Mammary epithelial cell (primary cell): ENCODE results near the gene HIGD2B.
"Not testable (repeated sequence)": the region's sequence is repeated elsewhere in the genome, so short reads cannot be mapped to it uniquely, and the experiment has no call there.

Experiments used
- EZH2 ChIP-seq: IDR thresholded peaks from 2 replicates; pipeline ENCODE4 v1.6.1; 2012; ENCODE audit warnings: low read length, inconsistent platforms, borderline replicate concordance
- TF ChIP-seq, protein P1 (sequence below), 2 donors: IDR thresholded peaks in 1 of 2; conservative IDR thresholded peaks in 1 of 2; 2 replicates each; pipeline ENCODE4 v1.5.1; 2011 to 2012; ENCODE audit warnings: inconsistent platforms in 2 of 2, low read length in 2 of 2, mild to moderate bottlenecking in 2 of 2, control low read depth in 1 of 2, low read depth in 1 of 2; ENCODE audit not compliant: insufficient read depth in 1 of 2; ENCODE audit errors: extremely low read depth in 1 of 2

DNA sequence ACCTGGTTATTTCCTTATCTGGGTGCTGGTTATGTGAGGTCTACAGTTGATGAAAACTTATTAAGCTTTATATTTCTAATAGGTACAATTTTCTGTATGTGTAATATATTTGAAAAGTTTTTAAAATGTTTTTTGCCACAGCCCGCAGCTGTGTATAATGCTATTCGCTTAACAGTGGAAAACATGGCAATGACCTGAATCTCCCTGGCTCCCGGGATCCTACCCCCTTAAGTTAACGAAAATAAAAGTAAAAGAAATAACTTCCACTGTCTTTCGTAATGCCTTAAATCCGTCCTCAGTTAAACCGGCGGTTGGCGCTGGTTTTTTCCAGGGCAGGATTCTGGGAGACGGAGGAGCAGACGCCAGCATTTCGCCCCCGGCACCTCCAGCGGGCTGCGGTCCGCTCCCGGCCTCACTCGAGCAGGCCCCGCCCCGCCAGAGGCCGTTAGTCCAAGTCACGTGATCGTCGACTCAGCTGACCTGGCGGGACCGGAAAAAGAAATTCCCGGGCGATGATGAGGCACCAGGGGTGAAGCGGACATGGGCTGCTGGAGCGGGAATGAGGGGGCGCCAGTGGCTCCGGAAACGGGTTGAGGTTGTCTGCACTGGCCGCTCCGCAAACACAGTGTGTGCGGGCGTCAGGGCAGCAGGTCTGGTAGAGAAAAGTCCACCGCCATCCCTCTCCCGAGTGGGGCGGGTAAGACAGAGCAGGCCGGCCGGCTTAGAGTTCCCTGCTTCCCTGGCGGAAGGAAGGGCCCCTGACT lies 49.3 kb downstream of the HIGD2B start:
- TF ChIP-seq, protein P1, sequence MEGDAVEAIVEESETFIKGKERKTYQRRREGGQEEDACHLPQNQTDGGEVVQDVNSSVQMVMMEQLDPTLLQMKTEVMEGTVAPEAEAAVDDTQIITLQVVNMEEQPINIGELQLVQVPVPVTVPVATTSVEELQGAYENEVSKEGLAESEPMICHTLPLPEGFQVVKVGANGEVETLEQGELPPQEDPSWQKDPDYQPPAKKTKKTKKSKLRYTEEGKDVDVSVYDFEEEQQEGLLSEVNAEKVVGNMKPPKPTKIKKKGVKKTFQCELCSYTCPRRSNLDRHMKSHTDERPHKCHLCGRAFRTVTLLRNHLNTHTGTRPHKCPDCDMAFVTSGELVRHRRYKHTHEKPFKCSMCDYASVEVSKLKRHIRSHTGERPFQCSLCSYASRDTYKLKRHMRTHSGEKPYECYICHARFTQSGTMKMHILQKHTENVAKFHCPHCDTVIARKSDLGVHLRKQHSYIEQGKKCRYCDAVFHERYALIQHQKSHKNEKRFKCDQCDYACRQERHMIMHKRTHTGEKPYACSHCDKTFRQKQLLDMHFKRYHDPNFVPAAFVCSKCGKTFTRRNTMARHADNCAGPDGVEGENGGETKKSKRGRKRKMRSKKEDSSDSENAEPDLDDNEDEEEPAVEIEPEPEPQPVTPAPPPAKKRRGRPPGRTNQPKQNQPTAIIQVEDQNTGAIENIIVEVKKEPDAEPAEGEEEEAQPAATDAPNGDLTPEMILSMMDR (conservative IDR thresholded peaks at IDR 0.05 in 1 of 2, IDR thresholded peaks at IDR 0.05 in 1 of 2; ENCODE audit: extremely low read depth in 1 of 2, insufficient read depth in 1 of 2, low read depth in 1 of 2, low read length in 2 of 2) = not testable (repeated sequence)
- not testable (repeated sequence) for TF ChIP-seq EZH2
